Natural killer cell (primary cell): Measurements from ENCODE around the gene FIBCD1. TPM values are rescaled to one million over a fixed set of nuclear protein-coding genes. Genes with fewer than 3 reads are reported as not detected.
A peak's percentile ranks its signal among the peaks of the same experiment; 100 is the strongest.
"Not testable (repeated sequence)": the region's sequence is repeated elsewhere in the genome, so short reads cannot be mapped to it uniquely, and the experiment has no call there.

Source experiments
- ATAC-seq, 3 donors: fragments of 150-1000 bp in 2 of 3; fragments of 200-7000 bp in 1 of 3; cut with Tn5 transposase; 1 replicate in 1 of 3; 2 replicates in 2 of 3; pipeline ENCODE4 v1.10.0; 2021; ENCODE audit warnings: mild to moderate bottlenecking in 2 of 3, moderate library complexity in 2 of 3
- DNase-seq, 2 donors: peaks; one replicate each; pipeline versions ENCODE4 v3.0.0 to v3.0.0-alpha.2; 2013 to 2021; ENCODE audit warnings: mixed read lengths in 1 of 2
- H3K27ac ChIP-seq: one replicate; pipeline ENCODE4 v1.5.1; 2013; ENCODE audit warnings: mild to moderate bottlenecking, low read length
- H3K27me3 ChIP-seq: one replicate; pipeline ENCODE4 v1.6.1; 2013; ENCODE audit warnings: low read length; ENCODE audit not compliant: control insufficient read depth, insufficient read depth
- H3K36me3 ChIP-seq: one replicate; pipeline ENCODE4 v1.6.1; 2013; ENCODE audit warnings: low read length; ENCODE audit not compliant: control insufficient read depth, insufficient read depth
- H3K4me1 ChIP-seq: one replicate; pipeline ENCODE4 v1.6.1; 2013; ENCODE audit warnings: low read length; ENCODE audit not compliant: control insufficient read depth, insufficient read depth
- H3K4me3 ChIP-seq: one replicate; pipeline ENCODE4 v1.5.1; 2013; ENCODE audit warnings: low read length
- H3K9me3 ChIP-seq: one replicate; pipeline ENCODE4 v1.6.1; 2013; ENCODE audit warnings: low read length; ENCODE audit not compliant: control insufficient read depth, insufficient read depth
- H3K27ac Mint-ChIP-seq, 2 donors: one replicate each; pipeline ENCODE4 v1.8.0; 2022; ENCODE audit warnings: mild to moderate bottlenecking in 2 of 2, mixed read lengths in 2 of 2, moderate library complexity in 1 of 2
- H3K27me3 Mint-ChIP-seq, 2 donors: one replicate each; pipeline ENCODE4 v1.8.0; 2022; ENCODE audit warnings: low read depth in 2 of 2, mixed read lengths in 2 of 2
- H3K36me3 Mint-ChIP-seq: one replicate; pipeline ENCODE4 v1.8.0; 2022; ENCODE audit warnings: mixed read lengths
- H3K4me1 Mint-ChIP-seq, 2 donors: one replicate each; pipeline ENCODE4 v1.8.0; 2022; ENCODE audit warnings: mixed read lengths in 2 of 2
- H3K4me3 Mint-ChIP-seq: one replicate; pipeline ENCODE4 v1.8.0; 2022; ENCODE audit warnings: mild to moderate bottlenecking, moderate library complexity, mixed read lengths
- H3K9me3 Mint-ChIP-seq, 2 donors: one replicate each; pipeline ENCODE4 v1.8.0; 2022; ENCODE audit warnings: mixed read lengths in 2 of 2
- WGBS: methylation state at CpG from one replicate; pipeline ENCODE4 v1.1.7; 2013; ENCODE audit warnings: missing lambda C conversion rate; ENCODE audit not compliant: insufficient coverage; 5-methylcytosine and 5-hydroxymethylcytosine counted together
- intact Hi-C: fragments of 100-400 bp; cut with micrococcal nuclease; formaldehyde crosslinking; loops from one replicate; pipeline ENCODE4 v1.14.2; 2022
- total RNA-seq, 4 donors: library from RNA; stranded (reverse); fragments of 120-200 nt in 1 of 4; gene quantifications; one replicate each; pipeline versions ENCODE4 v1.2.3 to v1.2.4, GENCODE V29; 2013 to 2022
- TF ChIP-seq, protein P1 (sequence below): fragments of 200-600 bp; IDR thresholded peaks from one replicate; pipeline ENCODE4 v1.8.0; 2022; ENCODE audit warnings: antibody characterized with exemption

Gene FIBCD1
- total RNA-seq, 3 donors from 2014 or later (not counting 1 experiment from before 2014, with no cell fraction given) = not detected

DNA sequence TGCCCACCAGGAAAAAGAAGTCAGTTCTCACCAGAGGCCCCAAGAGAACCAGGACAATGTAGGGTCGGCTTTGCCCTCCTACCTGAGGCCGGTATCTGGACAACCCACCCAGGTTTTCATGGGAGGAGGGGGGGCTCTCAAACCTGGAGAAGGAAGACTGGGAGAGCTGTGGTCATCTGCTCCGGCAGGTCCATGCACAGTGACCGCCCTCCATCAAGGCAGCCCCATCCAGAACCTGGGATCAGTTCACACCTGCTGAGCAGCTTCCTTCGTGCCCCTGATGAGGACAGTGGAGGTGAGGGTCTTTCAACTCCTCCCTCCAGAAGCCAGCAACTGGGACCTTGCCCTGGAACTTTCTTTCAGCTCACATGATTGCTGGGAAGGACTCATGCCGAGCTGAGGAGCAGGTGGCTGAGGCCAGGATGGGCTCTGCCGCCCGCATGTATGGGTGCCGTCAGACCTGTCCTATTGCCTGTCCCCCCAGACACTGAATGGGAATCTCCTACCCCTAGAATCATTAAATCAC lies 20.8 kb upstream of the FIBCD1 start:
- no peaks in the 10 kb centered on the region for H3K27me3 Mint-ChIP-seq
- Histone ChIP-seq H3K9me3 (no peaks in the 10 kb centered on the region), H3K4me3 (no peak overlapping the region), H3K4me1 (no peaks in the 10 kb centered on the region), H3K27ac (no peak overlapping the region), H3K27me3 (no peaks in the 10 kb centered on the region), H3K36me3 (no peaks in the 10 kb centered on the region)
- no peak overlapping the region for H3K27ac Mint-ChIP-seq
- peaks cover 0 to 7% of the 10 kb centered on the region in 2 donors for H3K4me1 Mint-ChIP-seq
- 94% methylated on average over 9 of the region's 9 CpGs for WGBS
- intact Hi-C loops = no loop called here
- H3K36me3 Mint-ChIP-seq = no peaks in the 10 kb centered on the region
- TF ChIP-seq, protein P1, sequence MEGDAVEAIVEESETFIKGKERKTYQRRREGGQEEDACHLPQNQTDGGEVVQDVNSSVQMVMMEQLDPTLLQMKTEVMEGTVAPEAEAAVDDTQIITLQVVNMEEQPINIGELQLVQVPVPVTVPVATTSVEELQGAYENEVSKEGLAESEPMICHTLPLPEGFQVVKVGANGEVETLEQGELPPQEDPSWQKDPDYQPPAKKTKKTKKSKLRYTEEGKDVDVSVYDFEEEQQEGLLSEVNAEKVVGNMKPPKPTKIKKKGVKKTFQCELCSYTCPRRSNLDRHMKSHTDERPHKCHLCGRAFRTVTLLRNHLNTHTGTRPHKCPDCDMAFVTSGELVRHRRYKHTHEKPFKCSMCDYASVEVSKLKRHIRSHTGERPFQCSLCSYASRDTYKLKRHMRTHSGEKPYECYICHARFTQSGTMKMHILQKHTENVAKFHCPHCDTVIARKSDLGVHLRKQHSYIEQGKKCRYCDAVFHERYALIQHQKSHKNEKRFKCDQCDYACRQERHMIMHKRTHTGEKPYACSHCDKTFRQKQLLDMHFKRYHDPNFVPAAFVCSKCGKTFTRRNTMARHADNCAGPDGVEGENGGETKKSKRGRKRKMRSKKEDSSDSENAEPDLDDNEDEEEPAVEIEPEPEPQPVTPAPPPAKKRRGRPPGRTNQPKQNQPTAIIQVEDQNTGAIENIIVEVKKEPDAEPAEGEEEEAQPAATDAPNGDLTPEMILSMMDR = no peak
- H3K4me3 Mint-ChIP-seq = no peak overlapping the region
- DNase-seq (no peak), ATAC-seq (no peak)
- peaks cover 3 to 4% of the 10 kb centered on the region in 2 donors for H3K9me3 Mint-ChIP-seq

GRCh38 chr9:130958564-130958963 lies 19.5 kb upstream of the FIBCD1 start:
- H3K4me3 ChIP-seq, H3K27me3 Mint-ChIP-seq, H3K9me3 Mint-ChIP-seq, H3K27me3 ChIP-seq, H3K9me3 ChIP-seq, DNase-seq, H3K36me3 Mint-ChIP-seq, H3K4me1 Mint-ChIP-seq, ATAC-seq, H3K27ac ChIP-seq, H3K36me3 ChIP-seq, intact Hi-C loops, H3K4me1 ChIP-seq: not testable (repeated sequence)
- 69% methylated on average over 4 of the region's 4 CpGs for WGBS
- Mint-ChIP-seq H3K4me3 (peak overlapping the region; percentile 33), H3K27ac (peak overlapping the region; percentile 73 to 87)

DNA sequence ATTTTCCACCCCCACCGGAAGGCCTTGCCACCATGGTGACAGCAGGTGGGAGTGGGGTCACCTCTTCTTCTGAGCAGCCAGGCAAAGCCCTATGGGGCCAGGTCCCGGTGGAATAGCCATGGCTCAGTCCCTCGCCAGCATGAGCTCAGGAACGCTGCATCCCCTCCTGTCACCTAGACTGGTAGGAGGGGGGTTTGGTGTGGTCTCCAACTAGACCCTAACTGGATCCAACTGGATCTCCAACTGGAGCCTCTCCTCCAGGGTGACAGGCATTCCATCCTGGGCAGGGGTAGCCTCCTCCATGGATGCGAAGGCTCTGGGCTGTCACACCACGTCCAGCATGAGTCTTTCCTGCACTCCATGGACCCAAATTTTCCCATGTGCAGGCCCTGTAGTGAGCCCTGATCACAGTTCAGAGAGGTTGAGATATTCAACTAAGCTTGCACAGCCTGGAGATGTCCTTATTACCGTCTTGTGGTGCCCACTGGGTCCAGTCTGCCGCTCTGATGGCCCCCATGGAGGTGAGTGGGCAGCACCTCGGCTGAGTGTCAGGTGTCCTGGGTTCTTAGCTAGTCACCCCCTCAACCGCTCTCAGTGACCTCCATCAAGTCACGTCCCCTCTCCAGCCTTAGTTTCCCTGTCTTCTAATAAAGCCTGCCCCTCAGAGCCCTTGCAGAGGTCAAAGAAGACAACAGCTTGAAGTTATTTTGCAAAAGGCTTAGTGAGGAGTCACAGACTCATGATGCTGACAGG lies 18.6 kb upstream of the FIBCD1 start:
- Mint-ChIP-seq H3K36me3 (no peaks in the 10 kb centered on the region), H3K27ac (peak overlapping the region; percentile 73 to 87), H3K9me3 (peaks cover 3 to 4% of the 10 kb centered on the region in 2 donors), H3K4me3 (no peak overlapping the region), H3K4me1 (peaks cover 0 to 7% of the 10 kb centered on the region in 2 donors), H3K27me3 (no peaks in the 10 kb centered on the region)
- TF ChIP-seq, protein P1 = no peak
- H3K27ac ChIP-seq = no peak overlapping the region
- no peaks in the 10 kb centered on the region for H3K27me3 ChIP-seq
- 85% methylated on average over 11 of the region's 11 CpGs for WGBS
- no peaks in the 10 kb centered on the region for H3K9me3 ChIP-seq
- H3K36me3 ChIP-seq = no peaks in the 10 kb centered on the region
- DNase-seq (no peak), ATAC-seq (no peak)
- H3K4me1 ChIP-seq = no peaks in the 10 kb centered on the region
- H3K4me3 ChIP-seq = no peak overlapping the region
- intact Hi-C loops = no loop called here

- Mint-ChIP-seq H3K4me3 (no peak overlapping the region), H3K4me1 (peaks cover 0 to 7% of the 10 kb centered on the region in 2 donors), H3K27ac (no peak overlapping the region), H3K9me3 (peaks cover 3 to 4% of the 10 kb centered on the region in 2 donors), H3K27me3 (no peaks in the 10 kb centered on the region), H3K36me3 (no peaks in the 10 kb centered on the region)
- Histone ChIP-seq H3K4me3 (no peak overlapping the region), H3K27ac (no peak overlapping the region), H3K36me3 (no peaks in the 10 kb centered on the region), H3K4me1 (no peaks in the 10 kb centered on the region), H3K27me3 (no peaks in the 10 kb centered on the region), H3K9me3 (no peaks in the 10 kb centered on the region)
- ATAC-seq = no peak
- 84% methylated on average over 21 of the region's 21 CpGs for WGBS
- DNase-seq = no peak
- TF ChIP-seq, protein P1 = no peak
- intact Hi-C loops = no loop called here
Observed at GRCh38 chr9:130956636-130957450, 17.8 kb upstream of the FIBCD1 start.
